ENCODE results near the gene CEMIP.
A peak's percentile ranks its signal among the peaks of the same experiment; 100 is the strongest.
"Not testable (repeated sequence)": the region's sequence is repeated elsewhere in the genome, so short reads cannot be mapped to it uniquely, and the experiment has no call there.

Gene CEMIP

DNA sequence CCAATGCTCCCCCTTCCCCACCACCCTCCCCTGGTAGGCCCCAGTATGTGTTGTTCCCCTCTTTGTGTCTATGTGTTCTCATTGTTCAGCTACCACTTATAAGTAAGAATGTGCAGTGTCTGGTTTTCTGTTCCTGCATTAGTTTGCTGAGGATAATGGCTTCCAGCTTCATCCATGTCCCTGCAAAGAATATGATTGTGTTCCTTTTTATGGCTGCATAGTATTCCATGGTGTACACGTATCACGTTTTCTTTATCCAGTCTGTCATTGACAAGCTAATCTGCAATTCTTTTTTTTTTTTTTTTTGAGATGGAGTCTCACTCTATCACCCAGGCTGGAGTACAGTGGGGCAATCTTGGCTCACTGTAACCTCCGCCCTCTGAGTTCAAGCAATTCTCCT is 15.9 kb upstream of the CEMIP start:
- DNase-seq = not testable (repeated sequence)

DNA sequence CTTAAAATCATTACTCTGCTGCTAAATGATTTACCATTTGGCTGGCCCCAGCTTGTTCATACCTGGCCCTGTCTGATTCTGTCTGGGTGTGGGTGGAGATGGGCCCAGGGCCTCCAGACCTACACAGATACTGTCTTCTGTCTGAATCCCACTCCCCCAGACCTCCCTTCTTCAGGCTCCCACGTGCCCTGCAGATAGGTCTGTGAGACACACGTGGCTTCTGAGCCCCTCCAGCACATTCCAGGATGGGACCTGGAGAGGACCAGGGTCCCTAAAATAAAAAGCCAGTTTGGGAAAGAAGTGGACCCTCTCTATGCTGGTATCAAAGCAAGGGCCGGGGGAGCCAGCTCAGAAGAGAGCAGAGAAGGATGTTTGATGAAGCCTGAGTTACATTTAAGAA is 14.6 kb upstream of the CEMIP start:
- no peak for DNase-seq

DNA sequence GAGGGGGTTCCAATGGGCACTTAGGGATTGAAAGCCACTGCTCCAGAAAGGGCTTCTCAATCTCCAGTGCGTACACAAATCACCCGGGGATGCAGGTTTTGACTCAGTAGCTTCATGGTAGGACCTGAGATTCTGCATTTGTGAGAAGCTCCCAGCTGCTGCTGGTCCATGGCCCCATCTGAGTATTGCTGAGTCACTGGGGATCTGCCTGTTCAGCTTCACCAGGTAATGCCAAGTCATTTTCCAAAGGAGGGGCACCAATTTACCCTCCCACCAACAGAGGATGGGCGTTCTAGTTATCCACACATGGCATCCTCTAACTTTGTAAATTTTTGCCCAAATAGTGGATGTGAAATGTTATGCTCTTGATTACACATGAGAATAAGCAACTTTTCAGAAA is 12.9 kb upstream of the CEMIP start:
- DNase-seq = no peak

GRCh38 chr15:80768158-80768557 is 11.0 kb upstream of the CEMIP start:
- no peak for DNase-seq

DNA sequence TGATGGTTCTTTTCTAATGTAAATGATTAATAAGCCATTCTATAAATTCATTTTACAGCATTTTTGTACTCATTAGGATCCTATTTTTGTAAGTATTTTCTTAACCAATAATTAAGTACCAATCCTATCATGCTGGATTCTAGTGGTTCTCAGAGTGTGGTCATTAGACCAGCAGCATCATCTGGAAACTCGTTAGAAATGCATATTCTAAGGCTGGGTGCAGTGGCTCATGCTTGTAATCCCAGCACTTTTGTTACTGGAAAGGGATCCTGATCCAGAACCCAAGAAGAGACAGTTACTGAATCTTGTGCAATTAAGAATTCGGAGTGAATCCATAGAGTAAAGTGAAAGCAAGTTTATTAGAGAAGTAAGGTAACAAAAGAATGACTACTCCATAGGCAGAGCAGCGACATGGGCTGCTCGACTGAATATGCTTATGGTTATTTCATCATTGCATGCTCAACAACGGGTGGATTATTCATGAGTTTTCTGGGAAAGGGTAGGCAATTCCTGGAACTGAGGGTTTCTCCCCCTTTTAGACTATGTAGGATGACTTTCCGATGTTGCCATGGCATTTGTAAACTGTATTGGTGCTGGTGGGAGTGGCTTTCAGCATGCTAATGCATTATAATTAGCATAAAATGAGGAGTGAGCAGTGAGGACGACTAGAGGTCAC is 9.9 kb upstream of the CEMIP start:
- DNase-seq = no peak

DNA sequence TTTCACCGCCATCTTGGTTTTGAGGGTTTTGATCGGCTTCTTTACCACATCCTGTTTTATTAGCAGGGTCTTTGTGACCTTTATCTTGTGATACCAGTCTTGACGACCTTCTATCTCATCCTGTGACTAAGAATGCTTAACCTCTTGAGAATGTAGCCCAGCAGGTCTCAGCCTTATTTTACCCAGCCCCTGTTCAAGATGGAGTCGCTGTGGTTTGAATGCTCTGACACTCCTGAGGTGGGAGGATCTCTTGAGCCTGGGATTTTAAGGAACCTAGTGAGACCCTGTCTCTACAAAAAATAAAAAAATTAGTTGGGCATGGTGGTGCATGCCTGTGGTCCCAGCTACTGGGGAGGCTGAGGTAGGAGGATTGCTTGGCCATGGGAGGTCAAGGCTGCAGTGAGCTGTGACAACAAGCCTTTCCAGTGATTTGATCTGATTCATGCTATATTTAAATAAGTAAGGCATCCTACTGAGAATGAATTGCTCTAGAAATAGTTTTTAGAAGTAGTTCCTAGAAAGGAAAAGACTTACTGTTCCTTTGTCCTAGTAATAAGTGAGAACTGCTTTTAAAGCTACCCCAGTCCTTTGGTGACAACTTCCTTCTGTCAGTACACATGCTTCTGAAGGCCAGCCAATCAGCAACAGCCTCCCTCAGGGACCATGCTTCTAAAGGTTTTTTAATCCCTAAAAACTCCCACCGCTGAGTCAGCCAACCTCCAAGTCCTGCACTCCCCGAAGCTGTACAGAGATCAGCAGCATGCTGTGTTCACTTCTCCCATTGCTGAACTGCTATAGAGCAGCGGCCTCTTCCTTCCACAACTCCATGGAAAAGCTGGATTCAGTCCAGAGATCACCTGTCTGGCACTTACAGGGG is 9.1 kb upstream of the CEMIP start:
- no peak for DNase-seq

GRCh38 chr15:80773122-80773551 is 6.0 kb upstream of the CEMIP start:
- peak; percentile 36 for DNase-seq

DNA sequence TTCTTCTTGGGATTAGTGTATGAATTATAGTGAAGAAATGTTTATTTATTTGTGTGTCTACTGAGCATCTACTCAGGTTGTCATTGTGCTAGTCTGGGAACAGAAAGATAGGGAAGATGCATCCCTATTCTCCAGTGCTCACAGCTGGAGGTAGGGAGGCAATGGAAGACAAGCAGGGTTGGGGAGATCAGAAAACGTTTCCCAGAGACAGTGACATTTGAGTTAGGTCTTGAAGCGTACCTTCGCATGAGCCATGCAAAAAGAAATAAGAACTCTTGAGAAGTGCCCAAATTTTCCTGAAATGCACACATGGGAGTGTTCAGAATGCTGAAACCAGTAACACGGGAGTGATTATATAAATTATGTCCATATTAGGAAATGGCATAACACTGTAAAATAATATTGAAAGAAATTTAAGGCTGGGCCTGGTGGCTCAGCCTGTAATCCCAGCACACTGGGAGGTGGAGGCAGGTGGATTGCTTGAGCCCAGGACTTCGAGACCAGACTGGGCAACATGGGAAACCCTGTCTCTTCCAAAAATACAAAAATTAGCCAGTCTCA is 5.3 kb upstream of the CEMIP start:
- DNase-seq = no peak

DNA sequence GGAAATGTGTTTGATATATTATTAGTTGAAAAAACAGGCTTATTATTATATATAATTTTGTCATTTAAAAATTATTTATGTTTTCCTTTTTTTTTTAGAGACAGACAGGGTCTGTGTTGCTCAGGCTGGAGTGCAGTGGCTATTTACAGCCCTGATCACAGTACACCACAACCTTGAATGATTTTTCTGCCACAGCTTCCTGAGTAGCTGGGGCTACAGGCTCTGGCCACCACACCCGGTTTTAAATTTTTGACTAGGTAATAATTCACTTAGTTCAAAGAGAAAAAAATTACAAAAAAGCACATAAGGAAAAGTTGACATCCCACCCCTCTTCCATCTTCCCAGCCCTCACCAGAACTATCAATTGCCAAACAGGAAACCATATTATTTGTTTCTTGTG is 4.7 kb upstream of the CEMIP start:
- no peak for DNase-seq

GRCh38 chr15:80775338-80775737 is 3.8 kb upstream of the CEMIP start:
- no peak for DNase-seq

DNA sequence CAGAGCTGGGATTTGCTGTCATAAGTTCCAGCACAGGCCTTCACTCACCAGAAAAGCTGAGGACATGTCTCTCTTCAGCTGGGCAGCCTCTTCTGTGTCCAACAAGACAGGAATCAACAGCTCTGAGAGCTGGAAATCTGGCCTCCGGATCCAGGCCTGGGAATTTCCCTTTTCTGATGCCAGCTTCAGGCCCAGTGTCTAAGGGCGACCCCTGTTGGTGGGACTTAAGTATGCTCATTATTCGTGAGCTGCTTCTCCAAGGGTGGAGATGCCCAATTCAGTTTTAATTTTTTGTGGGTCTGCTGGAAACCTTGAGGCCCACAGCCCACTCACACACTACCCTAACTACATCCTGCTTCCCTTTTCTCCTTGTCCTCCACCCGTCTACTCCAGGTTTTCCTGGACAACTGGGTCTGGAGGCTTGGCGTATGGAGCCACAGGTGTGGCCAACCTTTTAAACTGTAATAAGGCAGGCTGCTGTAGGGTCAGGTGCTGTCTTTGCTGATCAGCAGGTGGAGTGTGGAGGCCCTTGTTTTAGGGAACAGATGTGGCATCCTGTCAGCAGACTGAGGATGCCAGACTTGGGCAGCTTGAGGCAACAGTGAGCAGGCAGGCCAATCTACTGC is 2.6 kb upstream of the CEMIP start:
- DNase-seq = peak; percentile 88

GRCh38 chr15:80777137-80777536 is 2.0 kb upstream of the CEMIP start:
- DNase-seq = no peak

DNA sequence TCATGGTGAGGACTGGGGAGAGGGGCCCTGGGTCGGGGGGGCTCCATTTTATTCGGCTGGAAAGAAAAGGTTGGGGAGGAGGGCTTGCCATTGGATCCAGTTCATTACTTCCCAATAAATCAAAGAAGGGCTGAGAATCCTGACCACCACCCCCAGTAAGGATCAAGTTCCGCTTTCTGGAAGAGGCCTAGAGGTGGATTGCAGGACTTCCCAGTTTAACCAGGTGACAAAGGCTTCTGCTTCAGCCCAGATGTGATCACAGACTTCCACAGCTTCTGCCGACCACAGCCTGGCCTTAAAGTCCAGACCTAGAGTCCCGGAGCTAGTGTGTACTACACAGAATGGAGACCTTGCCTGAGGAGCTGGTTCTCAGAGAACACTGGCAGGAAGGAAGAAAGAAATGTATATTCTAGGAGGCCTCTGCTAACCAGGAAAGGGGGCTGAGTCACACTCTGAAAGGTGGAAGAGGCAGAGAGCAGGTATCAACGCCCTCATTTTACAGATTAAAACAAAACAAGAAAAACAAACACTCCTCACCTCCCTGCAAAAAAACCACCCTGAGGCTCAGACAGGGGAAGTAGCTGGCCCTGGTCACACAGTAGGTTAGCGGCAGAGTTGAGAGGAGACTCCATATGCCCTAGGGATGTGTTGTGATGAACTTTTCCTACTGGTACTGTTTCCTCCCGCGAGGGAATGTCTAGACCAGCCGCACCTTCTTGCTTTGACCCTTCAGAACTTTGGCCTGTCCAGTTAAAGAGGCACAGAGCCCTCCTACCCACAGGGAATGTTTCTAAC is 1.1 kb upstream of the CEMIP start:
- no peak for DNase-seq

GRCh38 chr15:80778621-80778963 is 578 bp upstream of the CEMIP start:
- DNase-seq = no peak

DNA sequence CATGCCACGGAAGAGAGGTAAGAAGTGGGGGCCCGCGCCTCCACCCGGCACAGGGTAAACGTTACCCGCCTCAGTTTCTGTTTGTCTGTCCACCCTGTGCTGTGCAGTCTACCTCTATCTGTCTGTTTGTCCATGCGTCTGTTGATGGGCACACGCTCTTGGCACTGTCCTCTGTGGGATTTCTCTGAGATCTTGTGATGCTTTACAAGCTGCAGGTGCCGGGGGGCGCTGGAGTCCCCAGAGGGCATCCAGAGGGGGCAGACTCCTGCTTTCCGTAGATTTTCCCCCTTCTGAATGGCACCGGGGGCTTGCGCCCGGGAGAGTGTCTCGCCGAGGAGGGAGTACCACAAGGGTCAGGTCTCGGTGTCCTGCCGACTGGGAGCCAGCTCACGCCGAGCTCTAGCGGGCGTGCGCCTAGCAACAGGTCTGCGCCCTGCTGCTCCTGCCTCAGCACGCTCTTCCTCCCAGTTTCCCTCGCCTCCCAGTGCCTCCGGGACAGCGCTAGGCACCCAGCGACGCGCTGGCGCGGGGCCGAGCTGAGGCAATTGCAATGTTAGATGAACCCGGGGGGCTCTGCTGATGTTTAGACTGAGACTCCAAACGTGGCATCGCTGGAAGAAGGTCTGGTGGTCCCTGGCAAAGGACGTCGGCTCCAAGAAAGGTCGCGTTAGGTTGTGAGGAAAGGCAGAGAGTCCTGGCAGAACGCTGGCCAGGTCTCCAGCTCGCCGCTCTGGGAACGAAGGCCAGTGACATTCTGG is 667 bp downstream of the CEMIP start:
- DNase-seq = peak; percentile 46

DNA sequence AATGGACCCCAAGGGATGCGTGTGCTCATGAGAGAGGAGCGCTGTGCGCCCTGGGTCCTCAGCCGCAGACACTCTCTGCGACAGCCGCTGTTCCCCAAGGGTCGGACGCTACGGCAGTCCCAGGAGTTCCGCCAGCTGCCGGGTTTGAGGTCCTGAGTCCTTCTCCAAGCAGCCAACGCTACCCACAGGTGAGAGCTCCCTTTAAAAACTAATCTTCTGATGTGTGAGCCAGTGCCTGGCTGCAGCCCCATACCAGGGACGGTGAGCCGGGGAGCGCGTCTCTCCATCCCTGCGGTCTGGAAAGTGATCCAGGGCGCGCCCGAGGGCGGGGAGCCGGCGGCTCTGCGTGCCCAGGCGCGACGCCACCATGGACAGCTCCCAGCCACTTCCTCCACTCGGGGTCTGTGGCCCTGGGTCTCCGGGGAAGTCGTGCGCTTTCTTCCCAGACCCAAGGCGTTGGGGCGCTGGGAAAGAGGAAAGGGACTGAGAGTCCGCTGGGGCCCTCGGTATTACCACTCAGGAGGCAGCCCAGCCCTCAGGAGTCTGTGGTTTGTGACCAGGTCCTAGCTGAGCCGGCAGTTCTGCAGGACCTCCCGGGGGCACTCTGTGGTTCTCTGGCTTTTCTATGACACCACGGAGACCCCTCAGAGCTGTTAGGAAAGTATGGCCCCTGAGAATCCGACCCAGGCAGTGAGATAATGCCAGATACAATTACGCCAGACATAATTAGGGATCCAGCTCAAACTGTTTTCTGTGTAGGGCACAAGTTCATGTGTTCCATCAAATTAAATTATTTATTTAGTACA is 1.4 kb downstream of the CEMIP start:
- DNase-seq = peak; percentile 88

DNA sequence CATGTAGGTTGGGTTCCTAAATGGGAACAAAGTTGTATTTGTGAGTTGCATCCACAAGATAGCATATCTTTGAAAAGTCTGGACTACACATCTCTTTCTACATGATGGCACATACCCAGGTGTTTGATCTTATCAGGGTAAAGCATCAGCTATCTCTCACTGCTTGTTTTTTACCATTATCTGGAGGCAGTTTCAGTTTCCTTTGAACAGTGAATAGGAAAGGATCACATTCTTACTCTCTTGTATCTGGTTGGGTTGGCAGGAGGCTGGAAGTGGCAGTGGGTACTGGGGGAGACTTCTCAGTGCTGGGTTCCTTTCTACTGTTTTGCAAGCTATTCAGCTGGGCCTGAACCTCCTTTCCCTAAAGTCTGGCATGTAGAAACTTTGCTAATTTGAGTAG is 4.1 kb downstream of the CEMIP start:
- no peak for DNase-seq

DNA sequence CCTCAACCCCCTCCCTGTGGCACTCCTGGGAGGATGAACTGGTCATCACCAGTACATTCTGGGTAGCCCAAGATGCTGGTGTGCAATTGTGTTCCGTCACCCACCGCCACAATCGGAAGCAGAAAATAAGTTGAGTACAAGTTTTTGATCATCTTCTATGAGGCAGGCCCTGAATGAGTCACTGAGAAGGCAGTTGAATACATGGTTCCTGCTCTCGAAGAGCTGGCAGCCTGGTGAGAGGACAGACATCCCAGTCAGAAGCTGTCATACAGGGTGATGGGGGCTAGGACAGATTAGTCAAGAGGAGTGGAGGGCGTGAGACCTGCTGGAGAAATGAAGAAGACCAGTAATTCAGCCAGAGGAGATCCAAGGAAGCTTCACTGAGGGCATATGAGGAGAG is 6.2 kb downstream of the CEMIP start:
- no peak for DNase-seq

- no peak for DNase-seq
These were observed 6.7 kb downstream of the CEMIP start for GRCh38 chr15:80785811-80786354.

DNA sequence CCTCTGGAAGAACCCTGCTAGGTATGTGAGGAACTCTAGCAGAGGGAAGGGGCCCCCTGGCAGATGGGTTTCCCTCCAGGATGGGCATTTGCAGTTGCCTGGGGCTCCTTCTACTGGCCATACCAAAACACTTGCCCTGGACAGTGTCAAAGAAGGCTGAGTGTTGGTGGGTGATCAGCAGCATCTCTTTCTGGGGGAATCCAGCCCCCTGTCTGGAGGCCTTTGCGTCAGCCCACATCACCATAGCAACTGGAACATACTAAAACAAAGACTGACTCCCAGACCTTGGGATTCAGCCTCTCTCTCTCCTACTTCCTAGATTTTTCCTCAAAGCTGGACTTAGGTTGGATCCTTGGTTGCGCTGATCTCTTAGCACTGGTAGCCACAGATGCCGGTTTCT is 8.1 kb downstream of the CEMIP start:
- peak; percentile 30 for DNase-seq

- peak; percentile 77 for DNase-seq
These were observed 9.4 kb downstream of the CEMIP start for GRCh38 chr15:80788536-80788935.
